ENCODE measurements around the gene SLC7A11.

SLC7A11 gene

DNA sequence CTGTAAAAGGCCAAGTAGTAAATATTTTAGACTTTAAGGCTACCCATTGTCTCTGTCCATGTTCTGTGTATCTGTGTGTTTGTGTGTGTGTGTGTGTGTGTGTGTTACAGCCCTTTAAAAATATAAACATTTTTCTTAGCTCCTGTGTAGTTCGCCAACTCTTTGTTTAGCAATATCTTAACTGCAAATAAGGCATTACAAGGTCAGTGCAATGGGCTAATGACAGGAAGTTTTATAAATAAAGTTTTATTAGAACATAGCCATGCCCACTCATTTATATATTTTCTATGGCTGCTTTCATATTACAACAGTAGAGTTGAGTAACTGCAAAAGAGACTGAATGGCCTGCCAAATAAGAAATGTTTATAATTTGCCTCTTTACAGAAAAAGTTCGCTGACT is 5.9 kb upstream of the SLC7A11 start:
- Histone ChIP-seq H3K4me3 (ENCODE audit: low read depth, low read length) (no peak overlapping the region), H3K4me1 (ENCODE audit: control insufficient read depth in 1 of 2, insufficient read depth in 2 of 2, low read length in 2 of 2) (peaks cover 2 to 4% of the 10 kb centered on the region in 2 experiments), H3K23ac (ENCODE audit: low read length) (no peak overlapping the region), H3K36me3 (ENCODE audit: control insufficient read depth in 1 of 2, insufficient read depth in 2 of 2, low read length in 2 of 2) (no peaks in the 10 kb centered on the region), H4K8ac (ENCODE audit: low read depth, low read length) (no peak overlapping the region), H2AK5ac (ENCODE audit: low read length) (no peak overlapping the region), H2BK5ac (ENCODE audit: low read depth, low read length, poor library complexity) (no peak overlapping the region), H2BK120ac (ENCODE audit: insufficient read depth, low read length, poor library complexity) (no peak overlapping the region), H3K79me2 (ENCODE audit: control insufficient read depth, insufficient read depth, low read length, poor library complexity) (no peaks in the 10 kb centered on the region), H3K27ac (ENCODE audit: low read depth, low read length) (no peak overlapping the region), H3K9me3 (ENCODE audit: insufficient read depth, low read depth, low read length) (no peaks in the 10 kb centered on the region), H3K14ac (ENCODE audit: low read length) (no peak overlapping the region), H4K12ac (ENCODE audit: low read depth, low read length) (no peak overlapping the region), H3K9ac (ENCODE audit: low read length) (no peak overlapping the region), H2AFZ (ENCODE audit: insufficient read depth, low read length, poor library complexity) (no peak overlapping the region), H3K27me3 (ENCODE audit: insufficient read depth, low read length) (no peaks in the 10 kb centered on the region), H3K4ac (ENCODE audit: low read depth, low read length) (no peak overlapping the region), H2BK12ac (ENCODE audit: low read length) (no peak overlapping the region), H3K18ac (ENCODE audit: low read length) (no peak overlapping the region), H4K91ac (ENCODE audit: low read depth, low read length) (no peak overlapping the region), H3K79me1 (ENCODE audit: low read length) (no peaks in the 10 kb centered on the region), H3K4me2 (ENCODE audit: low read length) (no peak overlapping the region)
- no CpG with 5 or more reads among the region's 2 CpGs for WGBS (ENCODE audit: extremely low coverage, insufficient coverage, insufficient read length)
- no peak for DNase-seq

DNA sequence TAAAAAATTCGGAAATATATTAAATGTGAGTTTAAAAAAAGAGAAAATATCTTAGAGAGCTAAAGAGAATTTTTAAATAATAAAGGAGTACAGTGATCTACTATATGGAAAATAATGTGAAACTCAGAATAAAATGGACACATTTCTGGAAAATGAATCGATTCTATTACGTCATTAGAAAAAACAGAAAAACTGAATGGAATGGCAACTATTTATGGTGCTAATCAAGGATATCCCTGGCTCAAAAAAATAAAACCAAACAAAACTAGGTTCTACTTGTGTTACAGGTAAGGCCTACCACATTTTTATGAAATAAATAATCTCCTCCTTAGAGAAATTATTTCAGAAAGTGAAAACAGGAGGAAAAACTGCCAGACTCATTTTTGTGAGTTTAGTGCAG is 5.5 kb upstream of the SLC7A11 start:
- Histone ChIP-seq H2AK5ac (ENCODE audit: low read length) (no peak overlapping the region), H3K23ac (ENCODE audit: low read length) (no peak overlapping the region), H3K14ac (ENCODE audit: low read length) (no peak overlapping the region), H4K8ac (ENCODE audit: low read depth, low read length) (no peak overlapping the region), H3K36me3 (ENCODE audit: control insufficient read depth in 1 of 2, insufficient read depth in 2 of 2, low read length in 2 of 2) (no peaks in the 10 kb centered on the region), H2BK5ac (ENCODE audit: low read depth, low read length, poor library complexity) (no peak overlapping the region), H3K79me1 (ENCODE audit: low read length) (no peaks in the 10 kb centered on the region), H2BK12ac (ENCODE audit: low read length) (no peak overlapping the region), H3K9ac (ENCODE audit: low read length) (no peak overlapping the region), H2AFZ (ENCODE audit: insufficient read depth, low read length, poor library complexity) (no peak overlapping the region), H2BK120ac (ENCODE audit: insufficient read depth, low read length, poor library complexity) (no peak overlapping the region), H3K27me3 (ENCODE audit: insufficient read depth, low read length) (no peaks in the 10 kb centered on the region), H3K9me3 (ENCODE audit: insufficient read depth, low read depth, low read length) (no peaks in the 10 kb centered on the region), H3K4me3 (ENCODE audit: low read depth, low read length) (no peak overlapping the region), H3K4me1 (ENCODE audit: control insufficient read depth in 1 of 2, insufficient read depth in 2 of 2, low read length in 2 of 2) (peaks cover 2 to 4% of the 10 kb centered on the region in 2 experiments), H4K12ac (ENCODE audit: low read depth, low read length) (no peak overlapping the region), H3K27ac (ENCODE audit: low read depth, low read length) (no peak overlapping the region), H3K4ac (ENCODE audit: low read depth, low read length) (no peak overlapping the region), H3K4me2 (ENCODE audit: low read length) (no peak overlapping the region), H3K79me2 (ENCODE audit: control insufficient read depth, insufficient read depth, low read length, poor library complexity) (no peaks in the 10 kb centered on the region), H4K91ac (ENCODE audit: low read depth, low read length) (no peak overlapping the region), H3K18ac (ENCODE audit: low read length) (no peak overlapping the region)
- no peak for DNase-seq
- 100% methylated on average over 1 of the region's 3 CpGs for WGBS (ENCODE audit: extremely low coverage, insufficient coverage, insufficient read length)

DNA sequence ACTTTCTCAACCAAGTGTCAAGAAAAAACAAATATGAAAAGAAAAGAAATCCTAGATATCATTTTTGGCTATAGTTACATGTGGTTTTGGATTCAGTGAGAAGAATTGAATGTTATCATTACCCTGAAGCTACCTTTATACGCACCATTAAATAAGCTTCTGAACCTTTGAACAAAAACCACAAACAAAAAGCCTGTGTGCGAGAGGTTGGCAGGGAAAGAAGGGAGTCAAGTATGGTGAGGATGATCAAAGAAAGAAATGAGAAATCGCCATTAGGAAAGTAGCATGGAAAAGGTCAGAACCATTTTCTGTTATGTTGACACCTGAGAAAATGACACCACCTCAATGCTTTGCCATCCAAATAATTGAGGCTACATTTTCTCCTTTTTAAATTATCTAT is 1.2 kb upstream of the SLC7A11 start:
- no peak overlapping the region for H3K4me3 ChIP-seq (ENCODE audit: low read depth, low read length)
- WGBS (ENCODE audit: extremely low coverage, insufficient coverage, insufficient read length): no CpG with 5 or more reads among the region's 3 CpGs
- DNase-seq: no peak

DNA sequence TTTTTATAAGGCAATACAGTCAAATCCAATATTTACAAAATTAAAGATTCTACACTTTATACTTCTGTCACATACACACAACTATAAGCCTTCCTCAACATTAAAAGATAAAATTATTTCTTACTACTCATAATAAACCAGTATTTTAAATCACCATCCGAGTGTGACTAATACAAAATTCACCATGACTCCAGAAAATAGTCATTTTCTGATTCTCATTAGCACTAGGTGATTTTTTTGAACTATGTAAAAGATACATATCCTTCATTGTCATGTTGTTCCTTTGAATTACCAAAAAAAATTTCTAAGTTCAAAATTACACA is 646 bp upstream of the SLC7A11 start:
- WGBS (ENCODE audit: extremely low coverage, insufficient coverage, insufficient read length): no CpG with 5 or more reads among the region's 1 CpG
- no peaks in the 10 kb centered on the region for H3K27me3 ChIP-seq (ENCODE audit: insufficient read depth, low read length)
- H2AK5ac ChIP-seq (ENCODE audit: low read length): no peak overlapping the region
- no peak overlapping the region for H4K91ac ChIP-seq (ENCODE audit: low read depth, low read length)
- H3K9me3 ChIP-seq (ENCODE audit: insufficient read depth, low read depth, low read length): no peaks in the 10 kb centered on the region
- no peak overlapping the region for H3K4me3 ChIP-seq (ENCODE audit: low read depth, low read length)
- DNase-seq: no peak
- H3K14ac ChIP-seq (ENCODE audit: low read length): no peak overlapping the region
- H3K79me1 ChIP-seq (ENCODE audit: low read length): peaks cover 4% of the 10 kb centered on the region
- no peaks in the 10 kb centered on the region for H3K79me2 ChIP-seq (ENCODE audit: control insufficient read depth, insufficient read depth, low read length, poor library complexity)
- H2AFZ ChIP-seq (ENCODE audit: insufficient read depth, low read length, poor library complexity): no peak overlapping the region
- H3K4me2 ChIP-seq (ENCODE audit: low read length): no peak overlapping the region
- H3K4ac ChIP-seq (ENCODE audit: low read depth, low read length): no peak overlapping the region
- no peak overlapping the region for H4K12ac ChIP-seq (ENCODE audit: low read depth, low read length)
- H2BK120ac ChIP-seq (ENCODE audit: insufficient read depth, low read length, poor library complexity): no peak overlapping the region
- no peak overlapping the region for H3K27ac ChIP-seq (ENCODE audit: low read depth, low read length)
- no peak overlapping the region for H3K9ac ChIP-seq (ENCODE audit: low read length)
- no peak overlapping the region for H3K23ac ChIP-seq (ENCODE audit: low read length)
- H3K36me3 ChIP-seq (ENCODE audit: control insufficient read depth in 1 of 2, insufficient read depth in 2 of 2, low read length in 2 of 2): no peaks in the 10 kb centered on the region
- H3K18ac ChIP-seq (ENCODE audit: low read length): no peak overlapping the region
- H4K8ac ChIP-seq (ENCODE audit: low read depth, low read length): no peak overlapping the region
- peaks cover 3 to 5% of the 10 kb centered on the region in 2 experiments for H3K4me1 ChIP-seq (ENCODE audit: control insufficient read depth in 1 of 2, insufficient read depth in 2 of 2, low read length in 2 of 2)
- H2BK12ac ChIP-seq (ENCODE audit: low read length): no peak overlapping the region
- no peak overlapping the region for H2BK5ac ChIP-seq (ENCODE audit: low read depth, low read length, poor library complexity)

More for the DNA sequence above, 1.2 kb upstream of the SLC7A11 start:
- H4K8ac ChIP-seq (ENCODE audit: low read depth, low read length): no peak overlapping the region
- no peak overlapping the region for H2BK5ac ChIP-seq (ENCODE audit: low read depth, low read length, poor library complexity)
- no peak overlapping the region for H2AFZ ChIP-seq (ENCODE audit: insufficient read depth, low read length, poor library complexity)
- H3K9me3 ChIP-seq (ENCODE audit: insufficient read depth, low read depth, low read length): no peaks in the 10 kb centered on the region
- H2AK5ac ChIP-seq (ENCODE audit: low read length): no peak overlapping the region
- H3K14ac ChIP-seq (ENCODE audit: low read length): no peak overlapping the region
- H3K79me1 ChIP-seq (ENCODE audit: low read length): peaks cover 4% of the 10 kb centered on the region
- no peak overlapping the region for H3K9ac ChIP-seq (ENCODE audit: low read length)
- no peak overlapping the region for H4K91ac ChIP-seq (ENCODE audit: low read depth, low read length)
- H2BK120ac ChIP-seq (ENCODE audit: insufficient read depth, low read length, poor library complexity): no peak overlapping the region
- peaks cover 3 to 5% of the 10 kb centered on the region in 2 experiments for H3K4me1 ChIP-seq (ENCODE audit: control insufficient read depth in 1 of 2, insufficient read depth in 2 of 2, low read length in 2 of 2)
- H3K4ac ChIP-seq (ENCODE audit: low read depth, low read length): no peak overlapping the region
- no peak overlapping the region for H2BK12ac ChIP-seq (ENCODE audit: low read length)
- no peaks in the 10 kb centered on the region for H3K79me2 ChIP-seq (ENCODE audit: control insufficient read depth, insufficient read depth, low read length, poor library complexity)
- no peak overlapping the region for H3K27ac ChIP-seq (ENCODE audit: low read depth, low read length)
- H3K23ac ChIP-seq (ENCODE audit: low read length): no peak overlapping the region
- H3K4me2 ChIP-seq (ENCODE audit: low read length): no peak overlapping the region
- no peaks in the 10 kb centered on the region for H3K36me3 ChIP-seq (ENCODE audit: control insufficient read depth in 1 of 2, insufficient read depth in 2 of 2, low read length in 2 of 2)
- no peaks in the 10 kb centered on the region for H3K27me3 ChIP-seq (ENCODE audit: insufficient read depth, low read length)
- H4K12ac ChIP-seq (ENCODE audit: low read depth, low read length): no peak overlapping the region
- H3K18ac ChIP-seq (ENCODE audit: low read length): no peak overlapping the region
